GM21529 (cell line): ENCODE measurements around the gene SPRR3.
"Not testable (repeated sequence)": the region's sequence is repeated elsewhere in the genome, so short reads cannot be mapped to it uniquely, and the experiment has no call there.

Experiments used
- ATAC-seq: cut with Tn5 transposase; IDR thresholded peaks from one replicate; pipeline ENCODE4 v1.9.1; 2021; ENCODE audit not compliant: unreplicated experiment

Gene SPRR3

DNA sequence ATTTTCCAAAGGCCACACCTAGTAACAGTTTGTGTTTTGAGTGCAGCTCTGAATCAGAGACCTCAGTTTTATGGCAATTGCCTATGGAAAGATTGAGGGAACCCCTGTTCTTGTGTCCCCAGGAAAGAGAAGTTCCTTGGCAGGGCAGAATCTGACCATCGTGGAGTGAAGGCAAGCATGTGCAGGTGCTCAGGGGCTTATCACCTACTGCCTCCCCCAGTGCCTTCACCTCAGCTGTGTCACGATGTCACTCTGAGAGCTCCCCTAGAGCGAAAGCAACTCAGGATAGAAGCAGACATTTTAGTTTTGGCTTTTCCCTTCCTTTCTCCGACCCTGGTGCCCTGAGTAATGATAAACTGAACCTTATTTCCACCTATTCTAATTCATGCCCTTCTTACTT, 19.5 kb upstream of the SPRR3 start:
- no peak for ATAC-seq

DNA sequence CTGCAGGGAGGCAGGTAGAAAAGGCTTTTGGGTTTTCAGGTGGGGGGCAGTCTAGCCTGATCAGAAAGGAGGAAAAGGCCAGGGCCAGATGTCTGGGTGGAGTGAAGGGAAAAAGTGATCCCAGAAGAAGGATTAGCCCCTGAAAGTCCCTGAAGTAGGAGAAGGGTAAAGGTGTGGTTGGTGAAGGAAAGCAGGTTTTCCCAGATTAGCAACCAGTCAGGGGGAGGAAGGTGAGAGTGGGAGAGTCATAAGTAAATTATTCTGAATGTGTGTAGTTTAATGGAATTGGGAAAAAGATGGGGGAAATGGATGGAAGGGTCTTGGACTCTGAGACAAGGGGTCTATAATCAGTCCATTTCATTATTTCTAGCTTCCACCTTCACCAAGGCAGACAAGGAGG, 18.3 kb upstream of the SPRR3 start:
- no peak for ATAC-seq

DNA sequence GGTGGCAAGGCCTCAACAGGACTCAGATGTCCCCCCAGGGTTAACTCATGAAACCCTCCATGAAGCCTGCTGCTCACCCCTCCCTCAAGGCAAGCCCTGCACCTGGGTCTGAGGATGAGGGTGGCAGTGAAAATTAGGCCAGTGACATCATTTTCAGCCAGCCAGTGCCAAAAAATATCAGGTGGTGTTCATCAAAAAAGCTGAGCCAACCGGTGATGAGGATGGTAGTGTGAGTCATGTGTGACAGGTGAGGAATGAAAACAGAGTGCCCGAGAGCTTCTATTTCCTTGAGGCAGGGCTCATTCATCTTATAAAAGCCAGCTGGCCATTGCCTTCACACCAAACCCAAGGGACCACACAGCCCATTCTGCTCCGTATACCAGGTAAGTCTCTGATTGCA, 17.8 kb upstream of the SPRR3 start, which contains the start of gene SPRR1A:
Gene SPRR1A, plus strand, starts transcription at position 339 of the 400 bp plus-strand sequence. CDS start 1,150 bp downstream, outside the sequence.
- ATAC-seq = no peak

DNA sequence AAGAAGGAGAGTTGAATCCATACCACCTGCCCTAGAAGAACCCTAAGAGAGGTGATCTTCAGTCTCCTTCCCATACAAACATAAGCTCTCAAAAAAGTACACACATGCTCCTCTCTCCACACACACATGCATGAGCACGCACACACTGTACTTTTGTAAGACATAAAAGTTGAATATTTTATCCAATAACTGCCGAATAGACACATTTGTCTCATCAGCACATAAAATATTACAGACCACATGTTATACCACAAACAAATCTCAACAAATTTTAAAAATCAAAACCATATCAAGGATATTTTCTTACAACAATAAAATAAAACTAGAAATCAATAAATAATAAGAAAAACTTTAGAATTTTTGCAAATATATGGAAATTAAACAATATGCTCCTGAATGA, 15.0 kb upstream of the SPRR3 start:
- no peak for ATAC-seq

DNA sequence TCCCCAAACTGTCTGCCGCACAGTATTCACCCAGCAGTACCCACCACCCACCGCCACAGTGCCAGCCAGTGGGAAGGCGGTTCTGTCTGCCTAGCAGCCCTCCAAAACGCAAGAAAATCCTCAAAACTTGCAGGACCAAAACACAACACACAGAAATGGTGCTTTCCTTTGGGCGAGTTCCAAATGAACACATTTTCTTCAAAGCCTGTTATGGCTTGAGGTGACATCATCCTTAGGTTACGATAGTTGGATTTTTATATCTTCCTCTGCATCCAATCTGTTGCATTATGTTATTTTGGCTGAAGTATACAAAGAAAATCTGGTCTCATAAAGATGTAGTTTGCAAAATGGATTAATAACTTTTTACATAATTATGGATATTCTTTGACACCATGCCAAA, 8.4 kb upstream of the SPRR3 start:
- ATAC-seq = no peak

DNA sequence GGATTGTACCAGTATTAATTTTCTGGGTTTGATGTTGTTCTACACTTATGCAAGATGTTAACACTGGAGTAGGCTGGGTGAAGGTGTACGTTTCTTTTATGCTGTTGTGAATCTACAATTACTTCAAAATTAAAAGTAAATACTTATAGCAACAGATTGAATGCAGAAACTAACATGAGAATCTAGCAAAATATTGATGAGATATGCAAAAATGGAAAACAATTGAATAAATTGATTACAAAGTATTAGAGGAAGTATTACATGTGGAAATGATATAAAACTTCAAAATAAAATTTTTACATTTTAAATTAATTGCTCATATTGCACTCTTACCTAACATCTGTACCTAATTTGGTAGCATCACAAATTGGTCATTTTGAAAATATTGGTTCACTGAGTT, 5.7 kb upstream of the SPRR3 start:
- no peak for ATAC-seq

DNA sequence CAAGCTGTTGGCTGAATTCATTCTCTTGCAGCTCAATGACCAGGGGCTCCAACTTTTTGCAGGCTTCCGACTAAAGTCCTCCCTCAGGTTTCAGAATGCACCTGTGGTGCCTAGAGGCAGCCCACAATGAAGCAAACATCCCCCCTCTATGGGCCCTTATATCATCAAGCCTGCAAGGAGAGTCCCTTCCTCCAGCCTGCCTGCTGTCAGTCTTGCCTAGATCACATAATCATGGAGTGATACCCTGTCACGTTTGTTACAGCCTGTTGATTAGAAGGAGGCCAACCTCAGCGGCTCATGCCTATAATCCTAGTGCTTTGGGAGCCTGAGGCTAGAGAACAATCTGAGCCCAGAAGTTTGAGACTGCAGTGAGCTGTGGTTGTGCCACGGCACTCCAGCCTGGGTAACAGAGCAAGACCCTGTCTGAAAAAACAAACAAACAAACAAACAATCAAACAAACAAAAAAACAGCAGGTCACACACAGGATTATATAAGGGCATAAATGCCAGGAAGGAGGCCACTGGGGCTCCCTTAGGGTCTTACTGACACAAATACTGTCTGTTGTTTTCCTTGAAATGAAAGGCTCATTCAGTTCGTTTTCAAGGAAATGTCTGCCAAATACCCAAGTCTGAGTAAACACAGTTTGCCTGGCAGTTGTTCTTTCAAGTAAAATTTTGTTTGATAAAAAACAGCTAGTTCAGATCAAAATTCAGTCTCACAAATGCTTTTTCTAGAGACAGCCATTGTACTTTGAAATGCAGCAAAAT, 4.7 kb upstream of the SPRR3 start:
- no peak for ATAC-seq

DNA sequence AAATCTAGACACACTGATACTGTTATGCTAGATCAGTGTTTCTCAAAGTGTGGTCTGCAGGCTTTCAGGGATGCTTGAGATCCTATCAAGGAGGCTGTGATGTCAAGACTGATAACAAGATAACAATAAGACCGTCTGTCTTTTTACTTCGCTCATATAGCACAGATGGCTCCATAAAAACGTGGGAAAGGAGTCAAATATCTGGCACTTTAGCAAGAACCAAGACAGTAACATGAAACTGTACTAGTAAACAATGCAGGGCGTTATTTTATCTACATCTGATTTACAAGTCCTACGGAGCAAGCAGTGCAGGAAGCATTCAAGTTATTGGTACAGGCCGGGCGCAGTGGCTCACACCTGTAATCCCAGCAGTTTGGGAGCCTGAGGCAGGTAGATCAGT, 3.6 kb upstream of the SPRR3 start:
- no peak for ATAC-seq

DNA sequence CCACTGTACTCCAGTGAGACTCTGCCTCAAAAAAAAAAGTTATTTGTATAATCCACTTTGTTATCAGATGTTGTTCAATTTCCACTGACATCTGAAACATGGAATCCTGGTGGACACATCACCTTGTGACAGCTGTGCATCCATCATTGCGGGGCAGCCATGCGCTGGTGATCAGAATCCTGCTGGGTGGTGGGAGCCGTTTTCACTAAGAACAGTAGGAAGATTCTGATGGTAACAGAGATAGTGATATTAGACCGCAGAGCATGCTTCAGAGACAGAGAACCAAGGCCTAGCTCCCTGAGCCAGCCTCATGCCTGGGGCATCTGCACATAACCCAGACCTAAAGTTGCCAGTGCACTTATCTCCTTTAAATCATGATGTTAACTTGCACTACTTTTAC, 3.1 kb upstream of the SPRR3 start:
- no peak for ATAC-seq

DNA sequence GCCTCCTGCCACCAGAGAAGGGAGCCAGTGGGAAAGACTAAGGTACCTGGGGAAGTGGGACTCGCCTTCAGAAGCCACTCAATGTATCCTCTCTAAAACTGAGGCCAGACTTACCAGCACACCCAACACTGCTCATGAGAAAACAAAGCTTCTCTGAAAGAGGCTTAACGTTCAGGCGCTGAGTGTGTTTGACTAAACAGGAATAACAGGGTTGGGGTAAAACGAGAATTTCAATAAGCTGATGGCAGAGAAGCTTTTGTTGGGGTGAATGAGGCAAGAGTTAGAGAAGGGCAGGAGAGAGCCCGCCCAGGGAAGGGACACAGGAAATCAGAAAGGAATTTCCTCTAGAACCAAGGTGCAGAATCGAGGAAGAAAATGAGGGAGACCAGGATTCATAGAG, 1.7 kb upstream of the SPRR3 start:
- no peak for ATAC-seq

DNA sequence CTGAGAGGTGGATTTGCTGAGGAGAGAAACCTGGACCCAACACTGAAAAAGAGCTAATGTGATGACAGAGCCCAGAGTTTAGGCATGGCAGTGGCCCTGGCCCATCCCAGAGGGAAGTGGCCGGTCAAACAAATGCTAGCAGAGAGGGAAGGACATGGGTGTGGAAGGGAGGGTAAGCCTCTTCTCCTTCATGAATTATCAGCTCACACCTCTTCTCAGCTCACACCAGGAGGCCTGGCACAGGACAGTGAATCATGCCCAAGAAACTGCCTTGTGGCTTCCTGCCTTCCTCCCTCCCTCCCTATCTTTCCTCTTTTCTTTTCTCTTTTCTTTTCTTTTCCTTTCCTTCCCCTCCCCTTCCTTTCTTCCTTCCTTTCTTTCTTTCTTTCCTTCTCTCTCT, 1.3 kb upstream of the SPRR3 start:
- ATAC-seq = no peak

DNA sequence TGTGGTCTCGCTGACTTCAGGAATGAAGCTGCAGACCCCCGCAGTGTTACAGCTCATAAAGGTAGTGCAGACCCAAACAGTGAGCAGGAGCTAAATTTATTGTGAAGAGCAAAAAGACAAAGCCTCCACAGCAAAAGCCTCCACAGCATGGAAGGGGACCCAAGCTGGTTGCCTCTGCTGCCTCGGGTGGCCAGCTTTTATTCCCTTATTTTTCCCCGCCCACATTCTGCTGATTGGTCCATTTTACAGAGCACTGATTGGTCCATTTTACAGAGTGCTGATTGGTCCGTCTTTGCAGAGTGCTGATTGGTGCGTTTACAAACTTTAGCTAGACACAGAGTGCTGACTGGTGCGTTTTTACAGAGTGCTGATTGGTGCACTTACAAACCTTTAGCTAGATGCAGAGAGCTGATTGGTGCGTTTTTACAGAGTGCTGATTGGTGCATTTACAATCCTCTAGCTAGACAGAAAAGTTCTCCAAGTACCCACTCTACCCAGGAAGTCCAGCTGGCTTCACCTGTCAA, 9.7 kb downstream of the SPRR3 start:
- not testable (repeated sequence) for ATAC-seq

DNA sequence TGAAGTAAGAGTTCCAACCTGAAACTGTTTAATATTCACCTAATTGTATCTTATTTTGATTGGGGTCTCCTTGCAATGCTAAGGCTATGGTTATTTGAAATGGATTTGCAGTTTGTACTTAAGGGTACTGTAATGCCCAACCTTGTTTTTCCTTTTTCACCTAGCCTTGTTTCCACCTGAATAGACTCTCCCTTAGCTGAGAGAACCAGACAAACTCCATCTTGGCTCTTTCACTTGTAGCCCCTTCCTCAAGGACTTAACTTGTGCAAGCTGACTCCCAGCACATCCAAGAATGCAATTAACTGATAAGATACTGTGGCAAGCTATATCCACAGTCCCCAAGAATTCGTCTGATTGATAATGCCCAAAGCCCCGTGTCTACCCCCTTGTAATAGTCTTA, 20.3 kb downstream of the SPRR3 start:
- ATAC-seq = not testable (repeated sequence)

DNA sequence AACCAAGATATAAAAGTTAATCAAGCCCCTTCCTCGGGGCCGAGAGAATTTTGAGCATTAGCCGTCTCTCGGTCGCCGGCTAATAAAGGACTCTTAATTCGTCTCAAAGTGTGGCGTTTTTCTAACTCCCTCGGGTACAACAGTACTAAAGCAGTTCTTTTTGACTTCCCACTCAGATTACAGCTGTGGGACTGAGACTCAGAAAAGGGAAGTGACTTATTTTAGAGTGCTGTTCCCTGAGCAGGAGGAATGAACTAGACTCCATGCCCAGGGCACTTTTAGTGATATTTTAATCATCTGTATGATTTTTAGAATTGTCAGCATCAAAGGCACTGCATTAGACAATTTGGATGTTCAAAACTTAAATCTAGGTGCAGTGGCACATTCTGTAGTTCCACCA, 20.8 kb downstream of the SPRR3 start:
- ATAC-seq = not testable (repeated sequence)

DNA sequence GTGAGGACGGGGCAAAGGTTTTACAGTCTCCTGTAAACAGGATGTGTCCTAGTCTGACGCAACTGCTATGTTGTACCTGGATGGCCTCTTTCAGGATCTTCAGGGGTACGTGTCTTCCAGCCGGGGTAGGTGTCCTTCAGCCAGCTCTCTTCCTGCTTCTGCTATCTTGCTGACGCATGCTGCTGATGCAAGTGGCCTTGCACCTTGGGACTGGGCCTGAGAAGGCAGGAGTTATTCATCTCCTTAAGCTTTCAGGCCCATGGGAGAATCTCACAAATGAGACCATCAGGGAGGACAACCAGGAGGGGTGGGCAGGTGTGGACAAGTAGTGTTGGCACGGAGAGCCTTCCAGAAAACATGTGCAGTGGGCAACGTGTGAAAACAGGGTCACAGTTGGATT, 21.6 kb downstream of the SPRR3 start:
- ATAC-seq = no peak

DNA sequence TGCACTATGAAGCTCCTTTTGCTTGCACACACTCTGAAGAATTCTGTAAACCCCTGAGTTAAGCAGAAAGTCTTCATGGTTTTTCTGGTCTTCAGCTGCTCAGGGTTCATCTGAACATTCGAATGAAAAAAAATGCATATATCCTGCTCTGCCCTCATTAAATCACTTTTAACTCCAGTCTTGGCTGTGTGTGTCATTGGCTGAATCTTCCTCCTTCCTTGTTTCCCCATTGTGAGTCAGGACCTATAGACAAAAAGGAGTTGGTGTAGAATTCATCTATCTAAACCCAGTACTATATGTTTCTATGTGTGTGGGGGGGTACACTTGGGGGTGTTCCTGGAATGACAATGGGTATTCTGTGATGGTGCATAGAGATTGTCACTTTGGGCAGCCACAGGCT, 22.9 kb downstream of the SPRR3 start:
- ATAC-seq = no peak

DNA sequence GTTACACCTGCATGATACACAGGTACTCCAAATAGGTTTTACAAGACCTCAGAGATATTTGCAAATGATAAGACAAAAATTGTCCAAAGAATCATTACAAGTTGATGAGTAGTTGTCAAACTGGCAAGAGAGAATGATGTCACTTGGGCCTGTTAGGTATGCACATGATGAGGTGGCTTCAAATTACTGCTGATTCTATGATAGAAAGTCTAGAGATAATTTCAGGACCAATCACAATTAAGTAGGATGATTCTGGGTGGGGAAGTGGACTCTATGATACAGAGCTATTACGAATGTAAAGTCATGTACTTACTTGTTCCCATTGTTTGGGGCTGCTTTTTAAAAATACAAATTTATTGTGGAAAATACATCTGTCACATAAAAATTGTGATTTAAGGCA, 24.2 kb downstream of the SPRR3 start:
- no peak for ATAC-seq

DNA sequence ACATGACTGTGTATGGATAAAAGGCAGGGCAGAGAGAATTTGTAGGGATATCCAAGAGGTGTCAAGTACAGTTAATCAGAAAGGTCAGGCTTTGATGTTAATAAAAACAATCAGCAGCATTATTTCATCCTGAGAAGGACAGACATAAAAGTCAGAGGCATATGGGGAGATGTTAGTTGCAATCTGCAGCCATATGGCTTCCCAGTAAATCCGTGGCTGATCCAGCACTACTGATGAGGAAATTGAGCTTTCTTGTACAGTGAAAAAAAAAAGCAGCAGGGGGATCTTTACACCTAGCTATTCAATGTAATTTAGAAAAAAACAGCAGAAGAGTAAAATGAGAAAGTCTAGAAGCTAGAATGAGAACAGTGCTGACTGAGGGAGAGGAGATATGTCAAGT, 27.2 kb downstream of the SPRR3 start:
- ATAC-seq = no peak

DNA sequence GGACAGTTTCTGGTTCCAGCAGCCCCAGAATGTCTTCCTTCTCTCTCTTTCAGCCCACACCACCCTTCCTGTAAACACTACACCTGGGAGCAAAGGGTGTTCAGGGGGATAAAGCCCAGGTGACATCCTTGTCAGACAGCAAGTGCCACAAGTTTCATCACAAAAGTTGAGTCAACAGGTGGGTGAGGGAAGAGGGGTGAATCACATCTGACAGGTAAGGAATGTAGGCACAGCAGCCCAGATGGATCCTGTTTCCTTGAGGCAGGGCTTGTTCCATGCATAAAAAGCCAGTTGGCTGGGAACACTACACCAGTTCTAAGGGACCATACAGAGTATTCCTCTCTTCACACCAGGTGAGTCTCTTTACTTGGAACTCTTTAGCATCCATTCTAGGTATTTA, 29.3 kb downstream of the SPRR3 start, which contains the start of gene SPRR1B:
Gene SPRR1B, plus strand, starts transcription at position 309 of the 400 bp plus-strand sequence. CDS start 1,143 bp downstream, outside the sequence.
- no peak for ATAC-seq

DNA sequence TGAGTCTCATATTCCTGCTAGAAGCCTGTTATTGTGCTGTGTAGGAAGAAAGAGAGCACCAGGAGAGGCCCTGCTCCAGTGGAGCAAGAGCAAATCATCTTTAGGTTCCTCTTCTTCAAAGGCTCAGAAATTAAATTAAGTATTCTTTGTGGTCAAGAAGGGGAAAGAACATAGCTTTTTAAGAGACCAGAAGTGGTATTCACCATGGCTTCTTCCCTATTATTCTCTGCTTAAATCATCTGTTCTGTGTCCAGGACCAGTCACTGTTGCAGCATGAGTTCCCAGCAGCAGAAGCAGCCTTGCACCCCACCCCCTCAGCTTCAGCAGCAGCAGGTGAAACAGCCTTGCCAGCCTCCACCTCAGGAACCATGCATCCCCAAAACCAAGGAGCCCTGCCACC, 30.5 kb downstream of the SPRR3 start:
- no peak for ATAC-seq

DNA sequence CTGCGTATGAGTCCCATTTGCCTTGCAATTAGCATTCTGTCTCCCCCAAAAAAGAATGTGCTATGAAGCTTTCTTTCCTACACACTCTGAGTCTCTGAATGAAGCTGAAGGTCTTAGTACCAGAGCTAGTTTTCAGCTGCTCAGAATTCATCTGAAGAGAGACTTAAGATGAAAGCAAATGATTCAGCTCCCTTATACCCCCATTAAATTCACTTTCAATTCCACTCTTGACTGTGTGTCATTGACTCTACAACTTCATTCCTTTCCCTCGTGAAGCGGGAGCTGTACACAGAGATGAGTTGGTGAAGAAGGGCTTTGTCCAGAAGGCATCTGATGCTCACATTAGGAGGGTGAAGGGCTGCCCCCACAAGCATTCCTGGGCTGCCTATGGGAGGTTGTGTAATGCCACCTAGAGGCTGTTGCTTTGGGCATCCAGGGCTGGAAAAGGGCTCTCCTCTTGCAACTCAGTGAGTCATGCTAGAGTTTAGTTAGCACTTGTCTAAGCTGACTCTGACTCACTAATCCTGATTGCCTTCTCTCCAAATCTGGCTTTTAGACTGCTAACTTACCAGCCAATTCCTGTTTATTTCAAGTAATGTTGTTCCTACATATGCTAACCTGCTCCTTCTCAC, 31.2 kb downstream of the SPRR3 start:
- ATAC-seq = no peak

DNA sequence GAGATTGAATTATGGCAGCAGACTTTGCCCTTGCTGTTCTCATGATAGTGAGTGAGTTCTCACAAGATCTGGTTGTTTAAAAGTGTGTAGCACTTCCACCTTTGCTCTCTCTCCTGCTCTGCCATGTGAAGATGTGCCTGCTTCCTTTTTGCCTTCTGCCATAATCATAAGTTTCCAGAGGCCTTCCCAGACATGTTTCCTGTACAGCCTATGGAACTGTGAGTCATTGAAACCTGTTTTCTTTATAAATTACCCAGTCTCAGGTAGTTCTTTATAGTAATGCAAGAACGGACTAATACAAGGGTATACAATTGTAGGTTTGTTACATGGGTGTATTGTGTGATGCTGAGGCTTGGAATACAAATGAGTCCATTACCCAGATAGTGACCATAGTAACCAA, 33.7 kb downstream of the SPRR3 start:
- ATAC-seq = no peak
